Breast epithelium (tissue), 3 donors: Measurements from ENCODE around the gene IRS1.

Experiments used
- CTCF ChIP-seq, 3 donors: fragments of 450-650 bp; IDR thresholded peaks; one replicate each; pipeline ENCODE4 v1.5.1; 2016 to 2017; ENCODE audit warnings: antibody characterized with exemption in 3 of 3, mild to moderate bottlenecking in 3 of 3, moderate library complexity in 3 of 3
- POLR2A ChIP-seq: fragments of 450-650 bp; IDR thresholded peaks from one replicate; pipeline ENCODE4 v1.6.1; 2016; ENCODE audit warnings: antibody characterized with exemption, mild to moderate bottlenecking, moderate library complexity
- POLR2AphosphoS5 ChIP-seq, 3 donors: sonication (generic); formaldehyde crosslinking; IDR thresholded peaks; one replicate each; pipeline ENCODE4 v1.6.1; 2017; ENCODE audit warnings: antibody characterized with exemption in 3 of 3

- no peak for TF ChIP-seq POLR2AphosphoS5 (IDR thresholded peaks at IDR 0.05)
- no peak for TF ChIP-seq CTCF (IDR thresholded peaks at IDR 0.05)
- no peak for TF ChIP-seq POLR2A
These were observed 63.2 kb downstream of the IRS1 start for GRCh38 chr2:226736382-226736781.
